HFFc6 (cell line): Measurements from ENCODE around the gene MEIKIN. TPM values are rescaled to one million over a fixed set of nuclear protein-coding genes. Genes with fewer than 3 reads are reported as not detected.

ENCODE experiments used
- DNase-seq: peaks from one replicate; pipeline ENCODE4 v3.0.0-alpha.2; 2018
- H3K27ac Mint-ChIP-seq: 2 replicates; pipeline ENCODE4 v1.8.0; 2020; ENCODE audit warnings: mild to moderate bottlenecking, mixed read lengths
- H3K27me3 Mint-ChIP-seq: 2 replicates; pipeline ENCODE4 v1.8.0; 2021; ENCODE audit warnings: mild to moderate bottlenecking, moderate library complexity, mixed read lengths; ENCODE audit not compliant: insufficient read depth
- H3K36me3 Mint-ChIP-seq: 2 replicates; pipeline ENCODE4 v1.8.0; 2021; ENCODE audit warnings: low read depth, mixed read lengths
- H3K4me1 Mint-ChIP-seq: 2 replicates; pipeline ENCODE4 v1.8.0; 2020; ENCODE audit warnings: low read depth, mixed read lengths
- H3K4me3 Mint-ChIP-seq: 2 replicates; pipeline ENCODE4 v1.8.0; 2020; ENCODE audit warnings: mild to moderate bottlenecking, moderate library complexity, mixed read lengths
- H3K9me3 Mint-ChIP-seq: 2 replicates; pipeline ENCODE4 v1.8.0; 2020; ENCODE audit warnings: mild to moderate bottlenecking, mixed read lengths
- CTCF ChIP-seq: fragments of 200-600 bp; sonication (generic); IDR thresholded peaks from 2 replicates; pipeline ENCODE4 v1.5.0; 2021; ENCODE audit warnings: antibody characterized with exemption, mild to moderate bottlenecking
- total RNA-seq, 6 experiments: library from RNA; stranded (reverse); fragmentation: NEBNext Ultra II Directional; extraction: Animal tissue kit (Norgen Biotek cat#: 25700); gene quantifications; 2 replicates in 1 of 6; 3 replicates in 5 of 6; pipeline ENCODE4 v1.2.3, GENCODE V29; 2021

The MEIKIN gene
- total RNA-seq, 6 experiments from 2014 or later = not detected

GRCh38 chr5:131991593-131992324 is 46.3 kb upstream of the MEIKIN start:
- no peak for TF ChIP-seq CTCF
- H3K9me3 Mint-ChIP-seq = no peaks in the 10 kb centered on the region
- H3K36me3 Mint-ChIP-seq = no peaks in the 10 kb centered on the region
- H3K4me3 Mint-ChIP-seq = no peak overlapping the region
- DNase-seq = no peak
- H3K27ac Mint-ChIP-seq = no peak overlapping the region
- no peaks in the 10 kb centered on the region for H3K4me1 Mint-ChIP-seq
- H3K27me3 Mint-ChIP-seq = peaks cover 15% of the 10 kb centered on the region

GRCh38 chr5:131990716-131991115 is 45.3 kb upstream of the MEIKIN start:
- no peak for DNase-seq
- Mint-ChIP-seq H3K4me3 (no peak overlapping the region), H3K36me3 (no peaks in the 10 kb centered on the region), H3K9me3 (no peaks in the 10 kb centered on the region), H3K4me1 (no peaks in the 10 kb centered on the region), H3K27me3 (peaks cover 15% of the 10 kb centered on the region), H3K27ac (no peak overlapping the region)
- no peak for TF ChIP-seq CTCF

- Mint-ChIP-seq H3K4me1 (no peaks in the 10 kb centered on the region), H3K9me3 (no peaks in the 10 kb centered on the region), H3K27me3 (peaks cover 10% of the 10 kb centered on the region), H3K4me3 (no peak overlapping the region), H3K27ac (no peak overlapping the region), H3K36me3 (no peaks in the 10 kb centered on the region)
- DNase-seq = no peak
- no peak for TF ChIP-seq CTCF
Measured at GRCh38 chr5:131988601-131989000, 43.1 kb upstream of the MEIKIN start.

- H3K4me1 Mint-ChIP-seq = no peaks in the 10 kb centered on the region
- no peak for TF ChIP-seq CTCF
- no peak for DNase-seq
- no peak overlapping the region for H3K27ac Mint-ChIP-seq
- no peaks in the 10 kb centered on the region for H3K36me3 Mint-ChIP-seq
- H3K27me3 Mint-ChIP-seq = peaks cover 13% of the 10 kb centered on the region
- no peaks in the 10 kb centered on the region for H3K9me3 Mint-ChIP-seq
- H3K4me3 Mint-ChIP-seq = no peak overlapping the region
Measured at GRCh38 chr5:131987251-131987650, 41.8 kb upstream of the MEIKIN start.

GRCh38 chr5:131986161-131986912 is 40.9 kb upstream of the MEIKIN start:
- Mint-ChIP-seq H3K4me3 (no peak overlapping the region), H3K36me3 (no peaks in the 10 kb centered on the region), H3K9me3 (no peaks in the 10 kb centered on the region), H3K4me1 (no peaks in the 10 kb centered on the region), H3K27ac (no peak overlapping the region), H3K27me3 (peaks cover 13% of the 10 kb centered on the region)
- TF ChIP-seq CTCF = no peak
- DNase-seq = no peak
